GM23248 (cell line): Measurements from ENCODE around the gene IQCM.

ENCODE experiments used
- EZH2 ChIP-seq: fragments of 200-600 bp; sonication (generic); IDR thresholded peaks from 2 replicates; pipeline ENCODE4 v1.6.1; 2018; ENCODE audit warnings: antibody characterized with exemption, mild to moderate bottlenecking; ENCODE audit not compliant: insufficient read depth, poor library complexity, severe bottlenecking
- EZH2phosphoT487 ChIP-seq: fragments of 200-600 bp; sonication (generic); IDR thresholded peaks from 2 replicates; pipeline ENCODE4 v1.6.1; 2018; ENCODE audit warnings: antibody characterized with exemption, moderate library complexity, mild to moderate bottlenecking, low read depth; ENCODE audit not compliant: insufficient read depth

DNA sequence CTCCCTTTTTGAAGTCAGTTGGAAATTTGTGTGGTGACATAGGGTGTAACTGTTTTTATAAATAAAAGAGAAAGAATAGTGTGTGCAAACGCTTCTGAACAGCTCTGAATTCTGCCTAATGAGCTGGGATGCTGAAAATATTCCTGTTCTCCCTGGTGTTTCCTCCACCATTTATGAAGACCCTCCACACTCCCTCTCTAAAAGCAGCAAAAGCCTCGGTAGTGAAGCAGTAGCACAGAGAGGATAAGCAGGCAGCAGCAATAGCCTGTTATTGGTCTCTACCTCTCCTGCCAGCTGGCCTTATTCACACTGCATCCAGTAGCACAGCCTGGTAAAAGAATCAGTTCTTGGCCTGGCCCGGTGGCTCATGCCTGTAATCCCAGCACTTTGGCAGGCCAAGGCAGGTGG lies 406.1 kb downstream of the IQCM start:
- TF ChIP-seq EZH2 (no peak), EZH2phosphoT487 (no peak)
